A673 (cell line): ENCODE data around the gene ZNF768. TPM values are rescaled to one million over a fixed set of nuclear protein-coding genes. Genes with fewer than 3 reads are reported as not detected.
A peak's percentile ranks its signal among the peaks of the same experiment; 100 is the strongest.

ENCODE experiments used
- BruUV-seq: library from RNA; stranded (reverse); fragments of 400-500 nt; replicated peaks from 2 replicates; lab custom pipeline; 2021; lab: Mats Ljungman, UMichigan
- CTCF ChIA-PET: fragments of 300-600 bp; sonication (Branson Sonifier 250); formaldehyde crosslinking; loops from one replicate; lab custom pipeline; 2022; ENCODE audit warnings: antibody characterized with exemption; lab: Charles Lee
- POLR2A ChIA-PET: fragments of 300-600 bp; sonication (Branson Sonifier 250); formaldehyde crosslinking; loops from one replicate; lab custom pipeline; 2022; ENCODE audit warnings: antibody characterized with exemption; ENCODE audit not compliant: low non-redundant PET; lab: Charles Lee
- DNase-seq: peaks from one replicate; pipeline ENCODE4 v3.0.0-alpha.2; 2015; ENCODE audit warnings: low spot score
- H3K27ac ChIP-seq: fragments of 200-600 bp; sonication (generic); 2 replicates; pipeline ENCODE4 v1.5.1; 2016; ENCODE audit warnings: mixed run types, low read depth, mild to moderate bottlenecking, mixed read lengths, antibody characterized with exemption, low read length; ENCODE audit not compliant: poor library complexity, severe bottlenecking
- H3K27me3 ChIP-seq: fragments of 200-600 bp; sonication (generic); replicated peaks from 2 replicates; pipeline ENCODE4 v1.6.1; 2017; ENCODE audit warnings: mixed run types, low read depth, mild to moderate bottlenecking, mixed read lengths, antibody characterized with exemption, low read length; ENCODE audit not compliant: insufficient read depth, poor library complexity
- H3K36me3 ChIP-seq: fragments of 200-600 bp; sonication (generic); 2 replicates; pipeline ENCODE4 v1.6.1; 2016; ENCODE audit warnings: mixed run types, mild to moderate bottlenecking, mixed read lengths, antibody characterized with exemption, low read length; ENCODE audit not compliant: insufficient read depth, poor library complexity, severe bottlenecking
- H3K4me1 ChIP-seq: fragments of 200-600 bp; sonication (generic); 2 replicates; pipeline ENCODE4 v1.6.1; 2017; ENCODE audit warnings: mixed run types, mild to moderate bottlenecking, mixed read lengths, antibody characterized with exemption, low read length; ENCODE audit not compliant: insufficient read depth, poor library complexity, severe bottlenecking
- H3K4me3 ChIP-seq: fragments of 200-600 bp; sonication (generic); 2 replicates; pipeline ENCODE4 v1.5.1; 2016; ENCODE audit warnings: low read depth, mixed run types, mild to moderate bottlenecking, mixed read lengths, low read length; ENCODE audit not compliant: poor library complexity, severe bottlenecking
- H3K9me3 ChIP-seq: fragments of 200-600 bp; sonication (generic); 2 replicates; pipeline ENCODE4 v1.6.1; 2016; ENCODE audit warnings: mixed run types, low read depth, mild to moderate bottlenecking, mixed read lengths, antibody characterized with exemption, low read length; ENCODE audit not compliant: poor library complexity, severe bottlenecking
- EZH2 ChIP-seq: fragments of 200-600 bp; sonication (generic); IDR thresholded peaks from 2 replicates; pipeline ENCODE4 v1.6.1; 2017; ENCODE audit warnings: borderline replicate concordance, low read depth, mild to moderate bottlenecking, mixed read lengths, antibody characterized with exemption, low read length; ENCODE audit not compliant: poor library complexity, severe bottlenecking
- intact Hi-C: fragments of 100-400 bp; cut with micrococcal nuclease; formaldehyde crosslinking; loops from one replicate; pipeline ENCODE4 v1.10.0; 2022; ENCODE audit not compliant: unreplicated experiment
- total RNA-seq: library from RNA; stranded (reverse); gene quantifications from 2 replicates; pipeline ENCODE4 v1.2.3, GENCODE V29; 2021
- TF ChIP-seq, protein P1 (sequence below): fragments of 300-800, 200-600 bp; sonication (generic); conservative IDR thresholded peaks from 2 replicates; pipeline ENCODE4 v1.5.1; 2017; ENCODE audit warnings: low read depth, mild to moderate bottlenecking, antibody characterized with exemption, low read length, moderate library complexity, mixed read lengths

Gene ZNF768
- total RNA-seq, 1 experiment from 2014 or later, result 32.7 TPM

DNA sequence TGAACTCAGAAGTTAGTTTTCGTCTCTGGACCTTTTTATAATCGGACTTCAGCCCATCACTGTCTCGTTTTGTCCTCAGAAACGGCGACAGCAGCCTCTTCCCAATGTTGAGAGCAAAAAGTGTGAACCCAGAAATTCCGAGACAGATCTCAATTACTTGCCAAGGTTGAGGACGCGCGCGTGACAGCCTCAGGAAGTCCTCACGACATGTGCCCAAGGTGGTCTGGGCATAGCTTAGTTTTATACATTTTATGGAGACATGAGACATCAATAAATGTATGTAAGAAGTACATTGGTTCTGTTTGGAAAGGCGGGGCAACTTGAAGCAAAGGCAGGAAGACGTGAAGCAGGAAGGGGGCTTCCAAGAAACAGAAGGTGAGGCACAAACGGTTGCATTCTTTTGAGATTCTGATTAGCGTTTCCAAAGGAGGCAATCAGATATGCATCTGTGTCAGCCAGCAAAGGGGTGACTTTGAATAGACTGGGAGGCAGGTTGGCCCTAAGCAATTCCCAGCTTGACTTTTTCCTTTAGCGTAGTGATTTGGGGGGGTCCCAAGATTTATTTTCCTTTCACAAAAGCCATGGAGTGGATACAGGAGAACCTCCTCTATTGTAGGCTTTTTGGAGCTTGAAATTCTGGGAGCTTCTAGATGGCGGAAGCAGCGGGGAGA is 8.9 kb upstream of the ZNF768 start:
- no peak for DNase-seq

GRCh38 chr16:30534368-30535105 is 8.2 kb upstream of the ZNF768 start, which contains the start of gene ZNF747:
ZNF747 (minus strand) TSS chr16:30534858; CDS start chr16:30534679, 179 bp downstream.
- intact Hi-C loops, result loop anchor here (1.0 kb wide), 1 partner anchor 24 kb away; the partner anchor contains the start of gene ZNF764
- peaks cover 18% of the 10 kb centered on the region for H3K36me3 ChIP-seq
- TSS peak; percentile 54 for BruUV-seq
- no peak for TF ChIP-seq EZH2
- TF ChIP-seq, protein P1, sequence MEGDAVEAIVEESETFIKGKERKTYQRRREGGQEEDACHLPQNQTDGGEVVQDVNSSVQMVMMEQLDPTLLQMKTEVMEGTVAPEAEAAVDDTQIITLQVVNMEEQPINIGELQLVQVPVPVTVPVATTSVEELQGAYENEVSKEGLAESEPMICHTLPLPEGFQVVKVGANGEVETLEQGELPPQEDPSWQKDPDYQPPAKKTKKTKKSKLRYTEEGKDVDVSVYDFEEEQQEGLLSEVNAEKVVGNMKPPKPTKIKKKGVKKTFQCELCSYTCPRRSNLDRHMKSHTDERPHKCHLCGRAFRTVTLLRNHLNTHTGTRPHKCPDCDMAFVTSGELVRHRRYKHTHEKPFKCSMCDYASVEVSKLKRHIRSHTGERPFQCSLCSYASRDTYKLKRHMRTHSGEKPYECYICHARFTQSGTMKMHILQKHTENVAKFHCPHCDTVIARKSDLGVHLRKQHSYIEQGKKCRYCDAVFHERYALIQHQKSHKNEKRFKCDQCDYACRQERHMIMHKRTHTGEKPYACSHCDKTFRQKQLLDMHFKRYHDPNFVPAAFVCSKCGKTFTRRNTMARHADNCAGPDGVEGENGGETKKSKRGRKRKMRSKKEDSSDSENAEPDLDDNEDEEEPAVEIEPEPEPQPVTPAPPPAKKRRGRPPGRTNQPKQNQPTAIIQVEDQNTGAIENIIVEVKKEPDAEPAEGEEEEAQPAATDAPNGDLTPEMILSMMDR, result no peak
- no peaks in the 10 kb centered on the region for H3K27me3 ChIP-seq
- peak within 1 kb of the TSS; percentile 93 for H3K27ac ChIP-seq
- peak; percentile 90 for DNase-seq
- ChIA-PET POLR2A (interaction anchor here (0.6 kb wide), 1 partner anchor 10 kb away, joined by 4 read pairs; no protein-coding TSS in a partner anchor), CTCF (interaction anchor here (0.6 kb wide), 1 partner anchor 34 kb away, joined by 3 read pairs; no protein-coding TSS in a partner anchor)
- no peaks in the 10 kb centered on the region for H3K9me3 ChIP-seq
- peaks cover 9% of the 10 kb centered on the region for H3K4me1 ChIP-seq
- peak within 1 kb of the TSS; percentile 70 for H3K4me3 ChIP-seq

More for the DNA sequence above, 8.9 kb upstream of the ZNF768 start:
- peaks cover 18% of the 10 kb centered on the region for H3K36me3 ChIP-seq
- ChIA-PET POLR2A (interaction anchor here (0.6 kb wide), 1 partner anchor 9 kb away, joined by 4 read pairs; no protein-coding TSS in a partner anchor), CTCF (interaction anchor here (0.7 to 1.0 kb wide), 3 partner anchors 8 to 85 kb away, joined by 3 to 5 read pairs (median 3); partner anchors contain the start of gene ZNF688)
- H3K4me1 ChIP-seq, result peaks cover 9% of the 10 kb centered on the region
- H3K9me3 ChIP-seq, result no peaks in the 10 kb centered on the region
- TF ChIP-seq, protein P1, result no peak
- TF ChIP-seq EZH2, result no peak
- H3K27ac ChIP-seq, result peak overlapping the region; percentile 93
- H3K27me3 ChIP-seq, result no peaks in the 10 kb centered on the region
- TSS peak; percentile 89 for BruUV-seq
- peak overlapping the region; percentile 70 for H3K4me3 ChIP-seq
- intact Hi-C loops, result loop anchor here (1.0 kb wide), 1 partner anchor 23 kb away; the partner anchor contains the start of gene ZNF764

DNA sequence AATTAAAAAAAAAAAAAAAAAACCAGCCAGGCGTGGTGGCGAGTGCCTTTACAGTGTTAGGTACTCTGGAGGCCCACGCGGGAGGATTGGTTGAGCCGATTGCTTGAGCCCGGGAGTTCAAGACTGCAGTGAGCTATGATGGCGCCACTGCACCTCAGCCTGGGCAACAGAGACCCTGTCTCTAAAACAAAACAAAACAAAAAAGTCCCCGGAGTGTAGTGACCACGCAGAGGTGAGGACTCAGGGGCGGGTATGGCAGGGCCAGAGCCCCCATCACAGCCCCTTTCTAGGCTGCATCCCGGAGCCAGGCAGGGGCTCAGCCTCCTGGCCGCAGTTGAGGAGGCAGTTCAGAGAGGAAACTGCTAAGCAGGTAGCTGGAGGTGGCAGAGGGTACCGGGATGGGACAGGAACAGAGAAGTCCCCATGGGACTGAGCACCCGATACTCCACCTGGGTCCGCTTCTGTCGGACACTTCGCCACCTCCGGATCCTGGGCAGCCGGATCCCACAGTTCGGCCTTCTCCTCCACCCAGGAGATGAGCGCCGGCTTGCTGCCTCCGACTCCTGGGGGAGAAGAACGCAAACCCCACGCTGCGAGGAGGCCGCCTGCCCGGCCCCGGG is 7.5 kb upstream of the ZNF768 start:
- TF ChIP-seq, protein P1, result no peak
- no peak for TF ChIP-seq EZH2
- ChIA-PET POLR2A (no interaction called here), CTCF (interaction anchor here (0.6 kb wide), 1 partner anchor 35 kb away, joined by 3 read pairs; no protein-coding TSS in a partner anchor)
- Histone ChIP-seq H3K4me1 (peaks cover 9% of the 10 kb centered on the region), H3K36me3 (peaks cover 18% of the 10 kb centered on the region), H3K9me3 (no peaks in the 10 kb centered on the region), H3K27ac (peak overlapping the region; percentile 93), H3K27me3 (no peaks in the 10 kb centered on the region), H3K4me3 (peak overlapping the region; percentile 70)
- no TSS peak for BruUV-seq
- DNase-seq, result peak; percentile 27
- intact Hi-C loops, result no loop called here
